Adrenal gland (tissue), 5 donors: ENCODE data around the gene CDH4.

Source experiments
- CTCF ChIP-seq, 6 experiments: fragments of 450-650 bp in 4 of 6; fragments of 200-600 bp in 2 of 6; sonication (generic) in 1 of 6; IDR thresholded peaks; 1 replicate in 5 of 6; 2 replicates in 1 of 6; pipeline versions ENCODE4 v1.5.1 to v1.8.0; 2016 to 2021; ENCODE audit warnings: antibody characterized with exemption in 6 of 6, mild to moderate bottlenecking in 2 of 6, moderate library complexity in 1 of 6
- POLR2A ChIP-seq, 2 donors: fragments of 450-650 bp; IDR thresholded peaks; one replicate each; pipeline ENCODE4 v1.6.1; 2017; ENCODE audit warnings: antibody characterized with exemption in 2 of 2, mild to moderate bottlenecking in 2 of 2, moderate library complexity in 1 of 2
- donor health status: DM: no; HTN: no; CAD: no.

GRCh38 chr20:61875996-61876395, 623.9 kb downstream of the CDH4 start:
- TF ChIP-seq CTCF (IDR thresholded peaks at IDR 0.05) (no peak), POLR2A (IDR thresholded peaks at IDR 0.05) (no peak)
